HEK293 (cell line): ENCODE data around the gene EEF1AKMT4.

ENCODE experiments used
- FEZF1 ChIP-seq: fragments of 450-650 bp; formaldehyde crosslinking; IDR thresholded peaks from 2 replicates; pipeline ENCODE4 v1.5.1; 2016; ENCODE audit warnings: missing biosample characterization, missing genetic modification characterization
- GLI4 ChIP-seq: fragments of 450-650 bp; formaldehyde crosslinking; IDR thresholded peaks from 2 replicates; pipeline ENCODE4 v1.5.1; 2016; ENCODE audit warnings: missing biosample characterization, missing genetic modification characterization
- YY1 ChIP-seq: fragments of 450-650 bp; formaldehyde crosslinking; IDR thresholded peaks from 2 replicates; pipeline ENCODE4 v1.5.1; 2018; ENCODE audit warnings: missing biosample characterization, missing genetic modification characterization
- ZBTB7A ChIP-seq: fragments of 450-650 bp; formaldehyde crosslinking; IDR thresholded peaks from 2 replicates; pipeline ENCODE4 v1.5.1; 2016; ENCODE audit warnings: low read depth, missing biosample characterization, missing genetic modification characterization
- ZBTB8A ChIP-seq: fragments of 450-650 bp; formaldehyde crosslinking; IDR thresholded peaks from 2 replicates; pipeline ENCODE4 v1.5.1; 2016; ENCODE audit warnings: missing biosample characterization, missing genetic modification characterization
- ZNF292 ChIP-seq: fragments of 450-650 bp; formaldehyde crosslinking; IDR thresholded peaks from 2 replicates; pipeline ENCODE4 v1.5.1; 2016; ENCODE audit warnings: low read depth, missing biosample characterization, missing genetic modification characterization, borderline replicate concordance
- ZNF335 ChIP-seq: fragments of 450-650 bp; formaldehyde crosslinking; conservative IDR thresholded peaks from 2 replicates; pipeline ENCODE4 v1.5.1; 2016; ENCODE audit warnings: missing biosample characterization, missing genetic modification characterization
- ZNF433 ChIP-seq: fragments of 450-650 bp; formaldehyde crosslinking; IDR thresholded peaks from 2 replicates; pipeline ENCODE4 v1.5.1; 2016; ENCODE audit warnings: missing biosample characterization, missing genetic modification characterization, low read depth
- ZNF501 ChIP-seq: fragments of 450-650 bp; formaldehyde crosslinking; IDR thresholded peaks from 2 replicates; pipeline ENCODE4 v1.5.1; 2016; ENCODE audit warnings: missing biosample characterization, missing genetic modification characterization
- ZNF707 ChIP-seq: fragments of 450-650 bp; formaldehyde crosslinking; IDR thresholded peaks from 2 replicates; pipeline ENCODE4 v1.5.1; 2016; ENCODE audit warnings: missing biosample characterization, missing genetic modification characterization
- TF ChIP-seq, protein P1 (sequence below): fragments of 450-650 bp; formaldehyde crosslinking; IDR thresholded peaks from 2 replicates; pipeline ENCODE4 v1.5.1; 2016; ENCODE audit warnings: missing biosample characterization, missing genetic modification characterization
- TF ChIP-seq, protein P2 (sequence below): fragments of 450-650 bp; formaldehyde crosslinking; IDR thresholded peaks from 2 replicates; pipeline ENCODE4 v1.5.1; 2016; ENCODE audit warnings: missing biosample characterization, missing genetic modification characterization

DNA sequence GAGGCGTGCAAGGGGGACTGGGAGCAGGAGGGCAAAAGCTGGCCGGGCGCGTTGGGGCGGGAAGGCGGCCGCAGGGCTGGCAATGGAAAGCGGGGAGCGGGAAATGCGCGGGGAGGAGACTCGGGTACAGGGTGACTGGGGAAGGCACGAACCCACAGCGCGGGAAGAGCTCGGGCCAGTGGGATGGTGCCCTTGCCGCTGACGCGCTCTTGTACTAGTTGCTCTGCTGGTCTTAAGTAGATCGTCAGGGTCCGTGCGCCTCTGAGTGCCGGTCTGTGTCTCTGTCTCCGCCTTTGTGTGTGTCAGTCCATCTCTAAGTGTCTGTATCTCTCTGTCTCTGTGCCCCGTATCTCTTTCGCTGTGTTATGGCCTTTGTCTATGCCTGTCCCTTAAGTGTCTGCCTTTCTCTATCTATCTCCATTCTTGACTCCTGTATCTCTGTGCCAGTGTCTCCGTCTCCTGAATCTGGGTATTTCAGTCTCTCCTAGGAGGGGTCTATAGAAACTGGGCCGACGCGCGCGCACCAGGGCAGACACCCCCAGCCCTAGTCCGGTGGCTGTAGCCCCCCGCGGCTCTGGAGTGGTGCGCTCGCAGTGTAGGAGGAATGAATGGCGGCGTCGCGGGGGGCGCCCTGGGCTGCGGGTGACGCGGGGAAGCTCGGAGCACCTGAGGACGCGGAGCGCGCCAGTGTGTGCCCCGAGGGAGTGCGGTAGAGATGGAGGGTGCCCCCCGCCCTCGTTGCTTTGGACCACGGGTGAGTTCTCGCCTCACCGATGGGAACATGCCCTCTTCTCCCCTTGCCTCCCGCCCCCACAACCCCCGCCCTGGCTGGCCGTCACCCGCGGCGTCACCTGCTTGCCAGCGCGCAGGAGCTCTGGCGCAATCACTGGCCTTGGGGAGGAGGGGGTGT is 12.6 kb downstream of the EEF1AKMT4 start:
- TF ChIP-seq YY1 (tag by site-specific recombination) (no peak), ZNF292 (tag by site-specific recombination) (no peak), ZNF335 (peak; percentile 77), GLI4 (tag by site-specific recombination) (no peak), ZNF433 (tag by site-specific recombination) (no peak), ZNF707 (tag by site-specific recombination) (no peak), ZBTB8A (peak; percentile 88), FEZF1 (tag by site-specific recombination) (no peak; the same call in 1 of the 2 replicates), ZNF501 (tag by site-specific recombination) (0 out of 2 replicates have a peak, but pooled peaks have one; percentile 24), ZBTB7A (tag by site-specific recombination) (peak; percentile 72; the same call in 1 of the 2 replicates)
- TF ChIP-seq, protein P1, sequence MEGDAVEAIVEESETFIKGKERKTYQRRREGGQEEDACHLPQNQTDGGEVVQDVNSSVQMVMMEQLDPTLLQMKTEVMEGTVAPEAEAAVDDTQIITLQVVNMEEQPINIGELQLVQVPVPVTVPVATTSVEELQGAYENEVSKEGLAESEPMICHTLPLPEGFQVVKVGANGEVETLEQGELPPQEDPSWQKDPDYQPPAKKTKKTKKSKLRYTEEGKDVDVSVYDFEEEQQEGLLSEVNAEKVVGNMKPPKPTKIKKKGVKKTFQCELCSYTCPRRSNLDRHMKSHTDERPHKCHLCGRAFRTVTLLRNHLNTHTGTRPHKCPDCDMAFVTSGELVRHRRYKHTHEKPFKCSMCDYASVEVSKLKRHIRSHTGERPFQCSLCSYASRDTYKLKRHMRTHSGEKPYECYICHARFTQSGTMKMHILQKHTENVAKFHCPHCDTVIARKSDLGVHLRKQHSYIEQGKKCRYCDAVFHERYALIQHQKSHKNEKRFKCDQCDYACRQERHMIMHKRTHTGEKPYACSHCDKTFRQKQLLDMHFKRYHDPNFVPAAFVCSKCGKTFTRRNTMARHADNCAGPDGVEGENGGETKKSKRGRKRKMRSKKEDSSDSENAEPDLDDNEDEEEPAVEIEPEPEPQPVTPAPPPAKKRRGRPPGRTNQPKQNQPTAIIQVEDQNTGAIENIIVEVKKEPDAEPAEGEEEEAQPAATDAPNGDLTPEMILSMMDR (tag by site-specific recombination) = no peak
- TF ChIP-seq, protein P2, sequence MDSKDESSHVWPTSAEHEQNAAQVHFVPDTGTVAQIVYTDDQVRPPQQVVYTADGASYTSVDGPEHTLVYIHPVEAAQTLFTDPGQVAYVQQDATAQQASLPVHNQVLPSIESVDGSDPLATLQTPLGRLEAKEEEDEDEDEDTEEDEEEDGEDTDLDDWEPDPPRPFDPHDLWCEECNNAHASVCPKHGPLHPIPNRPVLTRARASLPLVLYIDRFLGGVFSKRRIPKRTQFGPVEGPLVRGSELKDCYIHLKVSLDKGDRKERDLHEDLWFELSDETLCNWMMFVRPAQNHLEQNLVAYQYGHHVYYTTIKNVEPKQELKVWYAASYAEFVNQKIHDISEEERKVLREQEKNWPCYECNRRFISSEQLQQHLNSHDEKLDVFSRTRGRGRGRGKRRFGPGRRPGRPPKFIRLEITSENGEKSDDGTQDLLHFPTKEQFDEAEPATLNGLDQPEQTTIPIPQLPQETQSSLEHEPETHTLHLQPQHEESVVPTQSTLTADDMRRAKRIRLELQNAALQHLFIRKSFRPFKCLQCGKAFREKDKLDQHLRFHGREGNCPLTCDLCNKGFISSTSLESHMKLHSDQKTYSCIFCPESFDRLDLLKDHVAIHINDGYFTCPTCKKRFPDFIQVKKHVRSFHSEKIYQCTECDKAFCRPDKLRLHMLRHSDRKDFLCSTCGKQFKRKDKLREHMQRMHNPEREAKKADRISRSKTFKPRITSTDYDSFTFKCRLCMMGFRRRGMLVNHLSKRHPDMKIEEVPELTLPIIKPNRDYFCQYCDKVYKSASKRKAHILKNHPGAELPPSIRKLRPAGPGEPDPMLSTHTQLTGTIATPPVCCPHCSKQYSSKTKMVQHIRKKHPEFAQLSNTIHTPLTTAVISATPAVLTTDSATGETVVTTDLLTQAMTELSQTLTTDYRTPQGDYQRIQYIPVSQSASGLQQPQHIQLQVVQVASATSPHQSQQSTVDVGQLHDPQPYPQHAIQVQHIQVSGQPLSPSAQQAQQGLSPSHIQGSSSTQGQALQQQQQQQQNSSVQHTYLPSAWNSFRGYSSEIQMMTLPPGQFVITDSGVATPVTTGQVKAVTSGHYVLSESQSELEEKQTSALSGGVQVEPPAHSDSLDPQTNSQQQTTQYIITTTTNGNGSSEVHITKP (tag by site-specific recombination) = peak; percentile 75
